H1 (cell line): ENCODE data around the gene STXBP5. TPM values are rescaled to one million over a fixed set of nuclear protein-coding genes. Genes with fewer than 3 reads are reported as not detected.

Source experiments
- CTCF ChIA-PET: fragments of 300-600 bp; sonication (Branson Sonifier 250); formaldehyde crosslinking; loops from one replicate; lab custom pipeline; 2021; ENCODE audit not compliant: partially characterized antibody; lab: Charles Lee
- POLR2A ChIA-PET: fragments of 300-600 bp; sonication (Branson Sonifier 250); formaldehyde crosslinking; loops from one replicate; lab custom pipeline; 2021; ENCODE audit warnings: inconsistent platforms; ENCODE audit not compliant: partially characterized antibody; lab: Charles Lee
- DNase-seq, 2 experiments: peaks; one replicate each; pipeline versions ENCODE4 v3.0.0 to v3.0.0-alpha.2; 2010 to 2022; ENCODE audit warnings: low spot score in 2 of 2, low read depth in 1 of 2, mixed read lengths in 1 of 2
- FAIRE-seq: peaks from 2 replicates; lab custom pipeline; 2011; peaks lifted over from hg19 to GRCh38; lab: Jason Lieb, UNC
- H2AFZ ChIP-seq: 2 replicates; pipeline ENCODE4 v1.8.1; 2012; ENCODE audit warnings: low read length, inconsistent platforms
- H2AK5ac ChIP-seq: 2 replicates; pipeline ENCODE4 v1.6.1; 2013; ENCODE audit warnings: low read depth, low read length
- H2BK120ac ChIP-seq: replicated peaks from 2 replicates; pipeline ENCODE3; 2013; ENCODE audit warnings: low read depth, low read length, inconsistent platforms
- H2BK12ac ChIP-seq: 2 replicates; pipeline ENCODE4 v1.6.1; 2013; ENCODE audit warnings: low read depth, low read length
- H2BK15ac ChIP-seq: 2 replicates; pipeline ENCODE4 v1.6.1; 2013; ENCODE audit warnings: low read length
- H2BK20ac ChIP-seq: 2 replicates; pipeline ENCODE4 v1.6.1; 2013; ENCODE audit warnings: low read length
- H2BK5ac ChIP-seq: 2 replicates; pipeline ENCODE4 v1.6.1; 2013; ENCODE audit warnings: low read depth, low read length
- H3K14ac ChIP-seq: 2 replicates; pipeline ENCODE4 v1.6.1; 2013; ENCODE audit warnings: inconsistent platforms; ENCODE audit not compliant: insufficient read length
- H3K18ac ChIP-seq: 2 replicates; pipeline ENCODE4 v1.6.1; 2013; ENCODE audit warnings: low read length; ENCODE audit errors: extremely low read depth
- H3K23ac ChIP-seq: 2 replicates; pipeline ENCODE4 v1.6.1; 2013; ENCODE audit warnings: inconsistent platforms; ENCODE audit not compliant: insufficient read length
- H3K23me2 ChIP-seq: 2 replicates; pipeline ENCODE4 v1.6.1; 2013; ENCODE audit warnings: low read depth, low read length
- H3K27ac ChIP-seq: 2 replicates; pipeline ENCODE4 v1.6.1; 2011; ENCODE audit warnings: low read depth, low read length, inconsistent platforms
- H3K27me3 ChIP-seq, 4 experiments: replicated peaks in 1 of 4; 1 replicate in 1 of 4; 2 replicates in 3 of 4; pipeline versions ENCODE4 v1.6.1 to v1.8.1; 2011 to 2013; ENCODE audit warnings: low read length in 3 of 4, mild to moderate bottlenecking in 3 of 4, inconsistent platforms in 2 of 4, mixed read lengths in 2 of 4, moderate library complexity in 1 of 4; ENCODE audit not compliant: control insufficient read depth in 3 of 4, insufficient read depth in 3 of 4; ENCODE audit errors: extremely low read depth in 1 of 4
- H3K36me3 ChIP-seq, 4 experiments: 2 replicates each; pipeline versions ENCODE4 v1.6.1 to v1.8.1; 2011 to 2013; ENCODE audit warnings: mild to moderate bottlenecking in 4 of 4, low read length in 3 of 4, moderate library complexity in 2 of 4, control low read depth in 1 of 4, inconsistent platforms in 1 of 4; ENCODE audit not compliant: insufficient read depth in 4 of 4, control insufficient read depth in 2 of 4
- H3K4ac ChIP-seq: replicated peaks from 2 replicates; pipeline ENCODE3; 2013; ENCODE audit warnings: low read length, low read depth, mixed read lengths, inconsistent platforms; ENCODE audit not compliant: insufficient read length
- H3K4me1 ChIP-seq, 4 experiments: replicated peaks in 1 of 4; 1 replicate in 1 of 4; 2 replicates in 3 of 4; pipeline versions ENCODE4 v1.6.1 to v1.8.1; 2011 to 2013; ENCODE audit warnings: low read length in 3 of 4, inconsistent platforms in 2 of 4, mixed read lengths in 1 of 4; ENCODE audit not compliant: insufficient read depth in 4 of 4, control insufficient read depth in 3 of 4
- H3K4me2 ChIP-seq, 2 experiments: 2 replicates each; pipeline versions ENCODE4 v1.6.1 to v1.8.1; 2011 to 2013; ENCODE audit warnings: low read depth in 2 of 2, low read length in 2 of 2, control low read depth in 1 of 2, inconsistent platforms in 1 of 2, mild to moderate bottlenecking in 1 of 2; ENCODE audit not compliant: insufficient read depth in 1 of 2
- H3K4me3 ChIP-seq, 4 experiments: fragments of 200-600, 300-600 bp in 1 of 4; sonication (generic), shearing (Covaris generic), sonication (Bioruptor Twin) in 1 of 4; 2 replicates each; pipeline versions ENCODE4 v1.5.1 to v1.8.1; 2011 to 2016; ENCODE audit warnings: low read length in 4 of 4, low read depth in 3 of 4, control low read depth in 2 of 4, inconsistent platforms in 2 of 4, mild to moderate bottlenecking in 2 of 4, mixed read lengths in 1 of 4, moderate library complexity in 1 of 4; ENCODE audit not compliant: insufficient read depth in 2 of 4; ENCODE audit errors: extremely low read depth in 1 of 4
- H3K56ac ChIP-seq: replicated peaks from 2 replicates; pipeline ENCODE3; 2013; ENCODE audit warnings: low read depth, mild to moderate bottlenecking, mixed read lengths, low read length, inconsistent platforms; ENCODE audit not compliant: insufficient read length
- H3K79me1 ChIP-seq: 2 replicates; pipeline ENCODE4 v1.6.1; 2013; ENCODE audit warnings: low read depth, low read length, control low read depth
- H3K79me2 ChIP-seq, 2 experiments: 2 replicates each; pipeline versions ENCODE4 v1.6.1 to v1.8.1; 2012 to 2013; ENCODE audit warnings: low read length in 2 of 2, mild to moderate bottlenecking in 2 of 2, inconsistent platforms in 1 of 2; ENCODE audit not compliant: insufficient read depth in 2 of 2, control insufficient read depth in 1 of 2
- H3K9ac ChIP-seq, 4 experiments: replicated peaks in 1 of 4; 1 replicate in 1 of 4; 2 replicates in 3 of 4; pipeline versions ENCODE4 v1.6.1 to v1.8.1; 2011 to 2013; ENCODE audit warnings: low read depth in 3 of 4, low read length in 3 of 4, control low read depth in 2 of 4, mild to moderate bottlenecking in 2 of 4, moderate library complexity in 2 of 4, inconsistent platforms in 1 of 4; ENCODE audit errors: extremely low read depth in 1 of 4
- H3K9me3 ChIP-seq, 2 experiments: 2 replicates each; pipeline versions ENCODE4 v1.6.1 to v1.8.1; 2012 to 2013; ENCODE audit warnings: mild to moderate bottlenecking in 2 of 2, moderate library complexity in 2 of 2, control low read depth in 1 of 2, inconsistent platforms in 1 of 2, low read depth in 1 of 2, low read length in 1 of 2, mixed read lengths in 1 of 2; ENCODE audit not compliant: insufficient read depth in 2 of 2
- H4K20me1 ChIP-seq, 2 experiments: replicated peaks in 1 of 2; 2 replicates each; pipeline versions ENCODE3 to v1.8.1; 2011 to 2013; ENCODE audit warnings: inconsistent platforms in 2 of 2, low read length in 2 of 2, mild to moderate bottlenecking in 1 of 2; ENCODE audit not compliant: insufficient read depth in 2 of 2, control insufficient read depth in 1 of 2
- H4K5ac ChIP-seq: 2 replicates; pipeline ENCODE4 v1.6.1; 2013; ENCODE audit warnings: low read length, low read depth, mixed read lengths, inconsistent platforms; ENCODE audit not compliant: insufficient read length
- H4K8ac ChIP-seq: 2 replicates; pipeline ENCODE4 v1.8.0; 2013; ENCODE audit warnings: mild to moderate bottlenecking, moderate library complexity, low read length, inconsistent platforms; ENCODE audit not compliant: insufficient read depth; ENCODE audit errors: extremely low read depth
- H4K91ac ChIP-seq: replicated peaks from 2 replicates; pipeline ENCODE3; 2013; ENCODE audit warnings: low read length, mixed read lengths, inconsistent platforms; ENCODE audit not compliant: insufficient read length
- ASH2L ChIP-seq: fragments of 200-600, 300-600 bp; sonication (generic); IDR thresholded peaks from one replicate; pipeline ENCODE4 v1.7.1; 2017; ENCODE audit warnings: low read length
- CBX8 ChIP-seq: fragments of 300-800, 300-1000 bp; sonication (generic); IDR thresholded peaks from 2 replicates; pipeline ENCODE4 v1.7.1; 2016; ENCODE audit warnings: low read depth, low read length, borderline replicate concordance
- EZH2 ChIP-seq: fragments of 200-600 bp; sonication (generic); IDR thresholded peaks from 2 replicates; pipeline ENCODE4 v1.7.1; 2012; ENCODE audit warnings: low read depth, mild to moderate bottlenecking, moderate library complexity, low read length, inconsistent platforms; ENCODE audit not compliant: severe bottlenecking
- MAX ChIP-seq: IDR thresholded peaks from 2 replicates; pipeline ENCODE4 v1.6.1; 2012; ENCODE audit warnings: inconsistent platforms
- SP2 ChIP-seq: IDR thresholded peaks from 2 replicates; pipeline ENCODE4 v1.6.1; 2012; ENCODE audit warnings: mild to moderate bottlenecking, low read length, inconsistent platforms
- polyA plus RNA-seq, 7 experiments: library from polyadenylated mRNA; depleted of rRNA in 3 of 7; stranded (reverse) in 5 of 7; unstranded in 2 of 7; fragments of >200 nt in 5 of 7; fragments of 200-250 nt in 2 of 7; gene quantifications; 1 replicate in 5 of 7; 2 replicates in 1 of 7; 4 replicates in 1 of 7; pipeline versions ENCODE4 v1.2.1 to v1.2.3, GENCODE V29; 2011 to 2013; ENCODE audit warnings: missing spikeins in 2 of 7, mixed read lengths in 2 of 7
- total RNA-seq: library from RNA; stranded (reverse); fragmentation: NEBNext Ultra II Directional; extraction: Animal tissue kit (Norgen Biotek cat#: 25700); gene quantifications from 2 replicates; pipeline ENCODE4 v1.2.1, GENCODE V29; 2021

The STXBP5 gene
- total and polyA plus RNA-seq, 2 of the 8 experiments (the other 6 are each of a cell fraction or from before 2014, with no cell fraction given): 2.7 to 10.8 TPM

- Histone ChIP-seq H4K5ac (no peak overlapping the region), H3K79me1 (no peaks in the 10 kb centered on the region), H3K9me3 (no peaks in the 10 kb centered on the region), H3K4me3 (no peak overlapping the region), H3K23me2 (no peaks in the 10 kb centered on the region), H4K8ac (no peak overlapping the region), H2BK12ac (no peak overlapping the region), H3K56ac (no peak overlapping the region), H3K4me2 (no peak overlapping the region), H3K14ac (no peak overlapping the region), H3K9ac (no peak overlapping the region), H3K23ac (no peak overlapping the region), H2AK5ac (no peak overlapping the region), H3K18ac (no peak overlapping the region), H2BK15ac (no peak overlapping the region), H2BK120ac (no peak overlapping the region), H2BK5ac (no peak overlapping the region), H3K27me3 (no peaks in the 10 kb centered on the region), H2AFZ (no peak overlapping the region), H3K79me2 (no peaks in the 10 kb centered on the region), H3K27ac (no peak overlapping the region), H4K20me1 (no peaks in the 10 kb centered on the region), H4K91ac (no peak overlapping the region), H2BK20ac (no peak overlapping the region), H3K36me3 (peaks cover 0 to 2% (median 0%) of the 10 kb centered on the region in 4 experiments; a peak in 2 of 8 replicates), H3K4ac (no peak overlapping the region), H3K4me1 (peaks cover 0 to 4% (median 1%) of the 10 kb centered on the region in 4 experiments; a peak in 3 of 7 replicates)
- ChIA-PET CTCF (no interaction called here), POLR2A (no interaction called here)
- no peak for FAIRE-seq
- no peak for DNase-seq
- TF ChIP-seq MAX (no peak), CBX8 (no peak), EZH2 (no peak), SP2 (no peak), ASH2L (no peak)
These were observed 107.0 kb downstream of the STXBP5 start for GRCh38 chr6:147311218-147311617.
